ENCODE data around the gene TDO2.
"Not testable (repeated sequence)": the region's sequence is repeated elsewhere in the genome, so short reads cannot be mapped to it uniquely, and the experiment has no call there.

TDO2 gene

GRCh38 chr4:155907556-155907955, 4.1 kb downstream of the TDO2 start:
- DNase-seq (ENCODE audit: low read depth): no peak

- DNase-seq (ENCODE audit: low read depth): no peak
Measured at GRCh38 chr4:155908187-155909139, 5.0 kb downstream of the TDO2 start.

DNA sequence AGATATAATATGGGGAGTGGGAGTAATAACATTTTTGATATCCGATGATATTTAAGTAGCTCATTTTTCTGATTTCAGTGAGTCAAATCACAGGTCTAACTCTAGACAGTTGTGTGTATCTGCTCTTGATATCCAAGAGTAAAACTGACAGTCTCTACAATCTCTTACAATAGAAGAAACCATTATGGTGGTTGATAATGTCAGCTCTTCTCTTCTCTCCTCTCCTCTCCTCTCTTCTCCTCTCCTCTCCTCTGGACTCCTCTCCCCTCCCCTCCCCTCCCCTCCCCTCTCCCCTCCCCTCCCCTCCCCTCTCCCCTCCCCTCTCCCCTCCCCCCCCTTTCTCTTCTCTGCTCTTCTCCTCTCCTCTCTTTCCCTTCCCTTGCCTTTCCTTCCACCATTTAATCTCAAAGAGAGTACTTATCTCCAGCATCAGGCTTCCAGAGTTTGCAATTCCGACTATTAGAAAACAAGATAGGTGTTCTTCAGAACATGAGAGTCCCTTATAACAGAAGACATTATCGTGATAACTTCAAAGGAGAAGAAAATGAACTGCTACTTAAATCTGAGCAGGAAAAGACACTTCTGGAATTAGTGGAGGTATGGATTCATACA, 6.2 kb downstream of the TDO2 start:
- no peak for DNase-seq (ENCODE audit: low read depth)

DNA sequence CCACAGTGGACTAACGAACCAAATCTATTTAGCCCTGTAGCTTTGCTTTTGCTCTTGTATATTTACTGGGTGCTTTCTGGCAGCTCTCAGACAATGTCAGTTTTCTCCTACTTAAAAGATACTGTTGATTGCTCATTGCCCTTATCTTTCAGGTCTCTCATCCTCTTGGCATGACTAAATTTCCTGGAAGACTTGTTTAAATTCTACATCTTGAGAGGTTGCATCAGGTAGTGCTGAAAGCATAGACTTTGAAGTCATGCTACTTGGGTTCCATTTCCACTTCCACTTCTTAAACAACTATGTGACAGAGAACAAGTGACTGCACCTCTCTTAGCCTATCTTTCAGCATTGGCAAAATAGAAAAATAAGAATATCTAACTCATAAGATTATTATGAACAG, 8.4 kb downstream of the TDO2 start:
- DNase-seq (ENCODE audit: low read depth): no peak

DNA sequence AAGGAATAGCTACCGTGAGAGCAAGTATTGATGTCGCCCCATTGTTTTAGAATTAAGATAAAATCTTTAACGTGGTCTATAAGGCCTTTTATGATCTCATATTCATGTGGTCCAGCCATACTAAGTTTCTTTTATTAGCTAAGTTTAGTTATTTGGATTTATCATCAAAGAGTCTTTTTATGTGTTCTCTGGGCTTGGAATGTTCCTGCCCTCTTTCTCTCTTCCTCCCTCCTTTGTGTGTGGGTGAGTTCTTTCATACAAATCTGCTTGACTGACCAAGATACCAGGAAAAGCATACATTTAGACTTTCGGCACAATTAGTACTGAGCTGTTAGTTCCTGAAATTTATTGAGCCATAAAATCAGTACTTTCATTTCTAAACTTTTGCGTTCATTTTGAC, 11.3 kb downstream of the TDO2 start:
- peak; percentile 3 for DNase-seq (ENCODE audit: low read depth)

DNA sequence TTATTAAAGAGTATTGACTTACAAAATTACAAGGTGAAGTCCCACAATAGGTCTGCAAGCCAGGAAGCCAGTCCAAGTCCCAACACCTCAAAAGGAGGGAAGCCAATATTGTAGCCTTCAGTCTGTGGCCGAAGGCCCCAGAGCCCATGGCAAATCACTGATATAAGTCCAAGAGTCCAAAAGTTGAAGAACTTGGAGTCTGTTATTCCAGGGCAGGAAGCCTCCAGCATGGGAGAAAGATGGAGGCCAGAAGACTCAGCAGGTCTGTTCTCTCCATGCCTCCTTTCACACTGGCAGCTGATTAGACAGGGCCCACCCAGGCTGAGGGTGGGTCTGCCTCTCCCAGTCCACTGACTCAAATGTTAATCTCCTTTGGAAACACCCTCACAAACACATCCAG, 18.1 kb downstream of the TDO2 start:
- no peak for DNase-seq (ENCODE audit: low read depth)

DNA sequence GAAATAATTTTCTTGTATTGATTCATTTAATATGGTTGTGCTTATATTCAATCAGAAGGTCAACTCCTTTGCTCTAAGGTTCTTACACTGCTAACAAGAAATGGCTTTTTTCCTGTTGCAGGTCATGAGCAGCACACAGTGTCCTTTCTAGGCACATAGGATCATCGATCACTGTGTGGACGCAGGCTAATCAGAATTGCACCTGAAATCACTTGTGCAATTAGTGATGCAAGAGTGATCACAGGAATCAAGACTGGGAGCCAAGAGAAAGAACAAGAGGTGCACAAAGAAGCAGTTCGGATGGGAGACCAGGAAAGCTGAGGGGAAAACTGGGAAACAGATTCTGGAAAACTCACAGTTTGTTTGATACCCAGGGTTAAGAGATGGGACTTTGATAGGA, 21.1 kb downstream of the TDO2 start:
- no peak for DNase-seq (ENCODE audit: low read depth)

DNA sequence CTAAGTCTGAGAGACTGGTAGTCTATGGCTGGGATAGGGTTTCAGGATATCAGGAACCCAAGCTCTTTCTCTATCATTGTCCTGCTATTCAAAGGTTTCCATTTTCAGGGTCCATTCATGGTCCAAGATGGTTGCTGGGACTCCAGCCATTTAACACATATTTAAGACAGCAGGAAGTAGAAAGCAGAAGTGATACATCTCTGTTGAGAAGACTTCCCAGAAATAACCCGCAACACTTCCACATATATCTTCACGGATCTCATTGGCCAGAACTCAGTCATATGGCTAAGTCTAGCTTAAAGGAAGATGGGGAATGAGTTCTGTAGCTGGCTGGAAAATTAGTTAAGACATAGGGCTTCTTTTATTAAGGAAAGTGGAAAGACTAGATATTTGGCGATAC, 26.3 kb downstream of the TDO2 start:
- DNase-seq (ENCODE audit: low read depth): no peak

DNA sequence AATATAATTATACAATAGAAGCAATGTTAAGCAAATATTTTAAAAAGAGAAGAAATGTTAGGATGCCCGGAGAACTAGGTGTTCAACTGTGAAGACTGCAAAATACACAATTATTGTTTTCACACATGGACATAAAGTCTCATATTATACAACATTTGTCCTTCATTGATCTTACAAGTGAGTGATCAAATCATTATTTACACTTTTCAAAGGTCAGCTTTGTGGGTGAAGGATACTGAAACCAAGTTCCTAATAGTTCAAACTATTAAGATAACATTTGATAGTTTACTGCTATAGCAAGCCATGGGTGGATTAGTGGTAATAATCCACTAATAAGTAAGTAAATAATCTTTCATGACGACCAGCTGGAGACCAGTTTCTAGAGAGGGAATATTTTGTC, 26.8 kb downstream of the TDO2 start:
- DNase-seq (ENCODE audit: low read depth): no peak

GRCh38 chr4:155931634-155932033, 28.1 kb downstream of the TDO2 start:
- DNase-seq (ENCODE audit: low read depth): no peak

- DNase-seq (ENCODE audit: low read depth): not testable (repeated sequence)
Measured at GRCh38 chr4:155934634-155935033, 31.1 kb downstream of the TDO2 start.

DNA sequence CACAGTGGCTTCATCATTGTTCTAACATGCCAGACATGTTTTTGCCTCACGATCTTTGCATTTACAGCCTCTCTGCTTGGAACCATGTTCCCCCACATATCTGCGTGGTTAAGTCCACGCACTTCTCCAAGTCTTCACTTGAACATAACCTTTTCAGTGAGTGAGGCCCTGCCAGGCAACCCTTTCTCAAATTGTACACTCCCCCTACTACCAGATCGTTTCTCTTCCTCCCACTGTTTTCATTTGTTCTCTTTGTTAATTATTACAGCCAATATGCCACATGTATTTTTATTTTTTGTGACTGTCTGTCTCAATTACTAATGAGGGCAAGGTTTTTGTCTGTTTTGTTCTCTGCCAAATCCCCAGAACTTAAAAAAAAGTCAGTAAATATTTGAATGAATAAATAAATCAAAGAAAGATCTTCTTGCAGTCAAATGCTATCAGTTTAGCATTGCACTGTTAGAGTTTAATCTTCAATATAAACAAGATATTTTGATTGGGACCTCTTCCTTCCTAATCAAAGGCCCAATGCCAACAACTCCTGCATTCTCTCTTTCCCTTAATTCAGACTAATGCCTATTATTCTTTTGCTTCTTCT, 32.0 kb downstream of the TDO2 start:
- no peak for DNase-seq (ENCODE audit: low read depth)

DNA sequence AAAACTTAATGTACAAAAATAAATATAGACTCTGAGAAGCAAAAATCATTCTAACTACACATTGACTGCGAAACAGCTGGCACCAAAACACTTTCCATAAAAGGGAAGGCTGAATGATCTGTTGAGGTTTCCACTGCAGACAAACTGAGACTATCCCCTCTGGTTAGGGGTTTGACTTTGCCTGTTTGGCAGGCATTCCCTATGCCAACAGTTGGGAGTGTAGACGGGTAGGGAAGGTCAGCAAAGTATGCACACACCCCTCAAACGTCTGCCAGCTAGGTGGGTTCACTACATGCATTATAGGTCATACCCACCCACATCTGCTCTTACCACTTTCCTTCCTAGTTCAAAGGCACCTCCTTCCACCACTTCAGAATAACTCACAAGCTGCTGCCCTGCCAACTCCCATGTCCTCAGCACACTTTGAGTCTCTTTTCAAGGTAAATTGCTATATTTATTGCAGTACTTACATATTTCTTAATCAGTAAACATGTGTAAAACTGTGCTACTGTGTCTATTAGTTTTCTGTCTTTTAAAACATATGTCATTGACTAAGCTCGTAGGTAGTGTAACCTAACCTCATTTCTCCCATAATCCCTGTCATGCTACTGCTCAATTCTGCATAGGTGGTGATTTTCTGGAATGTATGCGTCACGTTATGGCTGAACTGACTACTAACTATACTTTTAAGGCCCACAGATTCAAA, 37.7 kb downstream of the TDO2 start:
- no peak for DNase-seq (ENCODE audit: low read depth)

DNA sequence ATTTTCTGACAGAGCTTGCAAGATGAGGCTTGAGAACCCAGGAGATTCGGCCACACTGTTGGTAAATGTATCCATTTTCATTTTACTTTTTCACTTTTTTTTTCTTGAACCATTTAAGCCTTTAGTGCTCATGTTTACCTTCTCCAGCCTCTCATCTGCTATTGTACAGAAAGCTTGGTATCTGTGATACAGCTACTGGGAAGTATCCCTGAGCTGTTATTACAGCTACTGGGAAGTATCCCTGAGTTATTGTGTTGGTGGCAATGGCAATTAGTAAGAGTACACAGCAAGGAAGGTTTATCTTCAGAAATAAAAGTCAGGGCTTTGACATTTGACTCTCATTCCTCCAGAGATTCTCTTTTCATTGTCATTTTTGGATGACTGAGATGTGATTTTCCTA, 38.3 kb downstream of the TDO2 start:
- no peak for DNase-seq (ENCODE audit: low read depth)

- no peak for DNase-seq (ENCODE audit: low read depth)
Measured at GRCh38 chr4:155943605-155944291, 40.3 kb downstream of the TDO2 start.

- peak; percentile 36 for DNase-seq (ENCODE audit: low read depth)
Measured at GRCh38 chr4:155944516-155944915, 41.0 kb downstream of the TDO2 start.

DNA sequence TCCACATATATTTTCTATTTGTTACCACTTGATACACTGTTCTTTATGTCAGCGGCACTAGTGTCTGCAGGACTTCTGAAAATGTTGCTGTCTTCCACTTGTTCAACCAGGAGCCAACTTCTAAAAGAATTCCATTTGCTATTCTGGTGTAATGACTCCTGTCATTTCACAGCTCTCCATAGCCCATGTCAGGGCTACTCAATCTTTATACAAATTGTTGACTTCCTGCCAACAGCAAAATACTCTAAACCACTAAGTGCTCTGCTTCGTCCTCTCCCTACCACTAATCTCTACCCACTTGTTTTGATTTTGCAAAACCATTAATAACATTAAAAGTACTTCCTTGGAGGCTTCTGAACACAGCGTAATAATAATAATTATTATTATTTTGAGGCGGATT, 43.0 kb downstream of the TDO2 start:
- peak; percentile 61 for DNase-seq (ENCODE audit: low read depth)

- DNase-seq (ENCODE audit: low read depth): no peak
Measured at GRCh38 chr4:155948541-155948940, 45.0 kb downstream of the TDO2 start.

DNA sequence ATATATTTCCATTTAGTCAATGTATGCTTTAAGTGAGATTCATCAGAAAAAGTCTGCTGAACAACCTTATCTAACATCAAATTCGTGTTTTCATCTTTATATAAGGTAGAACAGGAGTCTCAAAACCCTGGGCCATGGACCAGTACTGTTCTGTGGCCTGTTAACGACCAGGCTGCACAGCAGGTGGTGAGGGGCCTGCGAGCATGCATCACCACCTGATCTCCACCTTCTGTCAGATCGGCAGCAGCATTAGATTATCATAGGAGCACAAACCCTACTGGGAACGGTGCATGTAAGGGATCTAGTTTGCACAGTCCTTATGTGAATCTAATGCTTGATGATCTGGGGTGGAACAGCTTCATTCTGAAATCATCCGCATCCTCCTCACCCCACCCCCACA, 47.0 kb downstream of the TDO2 start:
- no peak for DNase-seq (ENCODE audit: low read depth)

DNA sequence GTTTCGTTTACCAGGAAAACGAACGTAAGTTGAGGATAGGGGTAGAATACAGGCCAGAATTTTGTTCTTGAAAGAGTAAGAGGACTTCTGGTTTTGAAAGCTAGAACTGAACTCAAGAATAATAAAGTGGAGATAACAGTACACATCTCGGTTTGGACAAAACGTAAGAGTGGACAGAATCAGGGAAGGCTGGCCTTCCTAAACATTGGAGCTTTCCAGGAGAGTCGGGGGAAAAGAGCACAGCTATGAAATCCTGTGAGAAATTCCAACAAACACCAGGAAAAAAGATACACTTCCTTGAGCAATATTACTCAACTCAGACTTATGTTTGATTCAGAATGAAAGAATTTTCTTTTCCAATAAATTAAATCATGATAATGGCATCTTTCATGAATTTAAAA, 49.0 kb downstream of the TDO2 start:
- peak; percentile 63 for DNase-seq (ENCODE audit: low read depth)

DNA sequence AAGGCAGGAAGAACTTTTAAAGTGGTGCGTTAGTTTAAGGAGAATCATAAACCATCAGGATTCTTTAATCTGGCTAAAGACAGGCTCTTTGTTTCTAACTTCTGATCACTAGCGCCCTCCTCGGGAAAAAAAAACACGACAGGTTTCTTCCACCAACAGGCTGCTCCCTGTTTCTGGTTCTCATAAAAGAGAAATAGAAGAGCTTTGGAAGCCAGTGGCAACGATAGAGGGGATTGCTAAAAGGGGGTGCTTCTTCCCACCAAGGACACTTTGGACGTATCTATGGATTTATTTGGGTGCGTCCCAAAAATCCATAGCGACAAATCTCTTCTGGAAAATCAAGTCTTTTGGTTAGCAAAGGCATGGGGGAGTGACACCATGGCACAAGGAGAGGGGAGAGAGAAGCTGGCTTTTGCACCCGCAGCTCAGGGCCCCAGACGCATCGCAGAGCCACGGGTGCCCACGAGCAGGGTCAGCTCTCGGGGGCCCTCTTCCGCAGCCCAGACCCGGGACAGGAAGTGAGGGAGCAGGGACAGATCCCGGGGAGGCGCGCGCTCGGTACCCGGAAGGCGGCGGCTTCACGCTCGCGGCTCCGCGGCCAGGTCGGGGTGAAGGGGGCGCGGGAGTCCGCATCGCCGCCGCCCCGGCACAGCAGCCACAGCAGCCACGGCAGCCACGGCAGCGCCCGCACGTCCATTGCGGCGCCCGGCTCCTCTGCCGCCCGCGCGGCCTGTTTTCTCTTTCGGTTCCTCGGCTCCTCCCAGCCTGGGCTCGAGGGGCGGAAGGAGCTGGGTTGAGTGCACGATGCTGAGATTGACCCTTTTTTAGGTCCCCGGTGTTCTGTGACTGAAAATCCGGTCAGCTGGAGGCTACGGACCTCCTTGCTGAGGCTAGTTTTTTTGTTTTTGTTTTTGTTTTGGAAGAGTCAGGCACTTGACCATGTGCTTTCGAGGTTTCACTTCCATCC, 49.9 kb downstream of the TDO2 start, which contains the start of gene CTSO:
Gene CTSO, minus strand, starts transcription at position 716 of the 967 bp plus-strand sequence. Its CDS starts 19 bp downstream, at position 697.
- DNase-seq (ENCODE audit: low read depth): peak; percentile 83
